Measurements from ENCODE around the gene FSTL5.

Gene FSTL5

GRCh38 chr4:161454860-161455259 lies 708.9 kb downstream of the FSTL5 start:
- no peak for DNase-seq (ENCODE audit: low read depth)

- DNase-seq (ENCODE audit: low read depth): no peak
Observed at GRCh38 chr4:161448550-161449180, 715.1 kb downstream of the FSTL5 start.

GRCh38 chr4:161444626-161445025 lies 719.2 kb downstream of the FSTL5 start:
- DNase-seq (ENCODE audit: low read depth): no peak

- no peak for DNase-seq (ENCODE audit: low read depth)
Observed at GRCh38 chr4:161442921-161443320, 720.9 kb downstream of the FSTL5 start.

GRCh38 chr4:161438096-161438495 lies 725.7 kb downstream of the FSTL5 start:
- no peak for DNase-seq (ENCODE audit: low read depth)

- no peak for DNase-seq (ENCODE audit: low read depth)
Observed at GRCh38 chr4:161428180-161428965, 735.4 kb downstream of the FSTL5 start.

GRCh38 chr4:161419822-161420221 lies 744.0 kb downstream of the FSTL5 start:
- no peak for DNase-seq (ENCODE audit: low read depth)

- DNase-seq (ENCODE audit: low read depth): no peak
Observed at GRCh38 chr4:161411901-161412300, 751.9 kb downstream of the FSTL5 start.

GRCh38 chr4:161404346-161405110 lies 759.3 kb downstream of the FSTL5 start:
- DNase-seq (ENCODE audit: low read depth): no peak

GRCh38 chr4:161403781-161404180 lies 760.0 kb downstream of the FSTL5 start:
- no peak for DNase-seq (ENCODE audit: low read depth)

- DNase-seq (ENCODE audit: low read depth): no peak
Observed at GRCh38 chr4:161393602-161394001, 770.2 kb downstream of the FSTL5 start.

- DNase-seq (ENCODE audit: low read depth): no peak
Observed at GRCh38 chr4:161382655-161383054, 781.1 kb downstream of the FSTL5 start.

- no peak for DNase-seq (ENCODE audit: low read depth)
Observed at GRCh38 chr4:161376275-161376674, 787.5 kb downstream of the FSTL5 start.

GRCh38 chr4:161364681-161365080 lies 799.1 kb downstream of the FSTL5 start:
- DNase-seq (ENCODE audit: low read depth): no peak

- DNase-seq (ENCODE audit: low read depth): no peak
Observed at GRCh38 chr4:161360982-161361381, 802.8 kb downstream of the FSTL5 start.

GRCh38 chr4:161359491-161359890 lies 804.3 kb downstream of the FSTL5 start:
- DNase-seq (ENCODE audit: low read depth): no peak

GRCh38 chr4:161356351-161356750 lies 807.4 kb downstream of the FSTL5 start:
- no peak for DNase-seq (ENCODE audit: low read depth)

GRCh38 chr4:161350946-161351345 lies 812.9 kb downstream of the FSTL5 start:
- DNase-seq (ENCODE audit: low read depth): no peak

GRCh38 chr4:161345741-161346140 lies 818.1 kb downstream of the FSTL5 start:
- DNase-seq (ENCODE audit: low read depth): no peak

GRCh38 chr4:161343569-161343950 lies 820.2 kb downstream of the FSTL5 start:
- no peak for DNase-seq (ENCODE audit: low read depth)

- DNase-seq (ENCODE audit: low read depth): no peak
Observed at GRCh38 chr4:161342881-161343568, 820.8 kb downstream of the FSTL5 start.

GRCh38 chr4:161336621-161337020 lies 827.2 kb downstream of the FSTL5 start:
- no peak for DNase-seq (ENCODE audit: low read depth)
